ENCODE results near the gene ATXN1.

- TF ChIP-seq, protein P1, sequence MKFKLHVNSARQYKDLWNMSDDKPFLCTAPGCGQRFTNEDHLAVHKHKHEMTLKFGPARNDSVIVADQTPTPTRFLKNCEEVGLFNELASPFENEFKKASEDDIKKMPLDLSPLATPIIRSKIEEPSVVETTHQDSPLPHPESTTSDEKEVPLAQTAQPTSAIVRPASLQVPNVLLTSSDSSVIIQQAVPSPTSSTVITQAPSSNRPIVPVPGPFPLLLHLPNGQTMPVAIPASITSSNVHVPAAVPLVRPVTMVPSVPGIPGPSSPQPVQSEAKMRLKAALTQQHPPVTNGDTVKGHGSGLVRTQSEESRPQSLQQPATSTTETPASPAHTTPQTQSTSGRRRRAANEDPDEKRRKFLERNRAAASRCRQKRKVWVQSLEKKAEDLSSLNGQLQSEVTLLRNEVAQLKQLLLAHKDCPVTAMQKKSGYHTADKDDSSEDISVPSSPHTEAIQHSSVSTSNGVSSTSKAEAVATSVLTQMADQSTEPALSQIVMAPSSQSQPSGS (IDR thresholded peaks at IDR 0.05; ENCODE audit: low read length) = no peak
- TF ChIP-seq CBX5 (IDR thresholded peaks at IDR 0.05; ENCODE audit: low read depth, low read length) = no peak
- no peak for TF ChIP-seq JUND (IDR thresholded peaks at IDR 0.05; ENCODE audit: low read length)
- TF ChIP-seq EP300 (IDR thresholded peaks at IDR 0.05; ENCODE audit: borderline replicate concordance in 1 of 2, low read depth in 2 of 2, low read length in 2 of 2) = no peak
- TF ChIP-seq, protein P2, sequence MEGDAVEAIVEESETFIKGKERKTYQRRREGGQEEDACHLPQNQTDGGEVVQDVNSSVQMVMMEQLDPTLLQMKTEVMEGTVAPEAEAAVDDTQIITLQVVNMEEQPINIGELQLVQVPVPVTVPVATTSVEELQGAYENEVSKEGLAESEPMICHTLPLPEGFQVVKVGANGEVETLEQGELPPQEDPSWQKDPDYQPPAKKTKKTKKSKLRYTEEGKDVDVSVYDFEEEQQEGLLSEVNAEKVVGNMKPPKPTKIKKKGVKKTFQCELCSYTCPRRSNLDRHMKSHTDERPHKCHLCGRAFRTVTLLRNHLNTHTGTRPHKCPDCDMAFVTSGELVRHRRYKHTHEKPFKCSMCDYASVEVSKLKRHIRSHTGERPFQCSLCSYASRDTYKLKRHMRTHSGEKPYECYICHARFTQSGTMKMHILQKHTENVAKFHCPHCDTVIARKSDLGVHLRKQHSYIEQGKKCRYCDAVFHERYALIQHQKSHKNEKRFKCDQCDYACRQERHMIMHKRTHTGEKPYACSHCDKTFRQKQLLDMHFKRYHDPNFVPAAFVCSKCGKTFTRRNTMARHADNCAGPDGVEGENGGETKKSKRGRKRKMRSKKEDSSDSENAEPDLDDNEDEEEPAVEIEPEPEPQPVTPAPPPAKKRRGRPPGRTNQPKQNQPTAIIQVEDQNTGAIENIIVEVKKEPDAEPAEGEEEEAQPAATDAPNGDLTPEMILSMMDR (IDR thresholded peaks at IDR 0.05; ENCODE audit: control extremely low read depth in 1 of 3, insufficient read depth in 1 of 3, low read depth in 1 of 3, low read length in 3 of 3) = no peak
- no peak for TF ChIP-seq CHD2 (IDR thresholded peaks at IDR 0.05; ENCODE audit: low read length)
- TF ChIP-seq FOSL1 (IDR thresholded peaks at IDR 0.05; ENCODE audit: insufficient read depth, low read depth, low read length) = no peak
- no peak for TF ChIP-seq EGR1 (IDR thresholded peaks at IDR 0.05; ENCODE audit: borderline replicate concordance, low read depth, low read length)
- no peak for TF ChIP-seq TAF7 (optimal IDR thresholded peaks at IDR 0.05; ENCODE audit: borderline replicate concordance, low read depth, low read length)
- no peak for TF ChIP-seq POLR2AphosphoS5 (IDR thresholded peaks at IDR 0.05; ENCODE audit: low read depth, low read length)
- TF ChIP-seq RAD21 (IDR thresholded peaks at IDR 0.05 in 1 of 2, conservative IDR thresholded peaks at IDR 0.05 in 1 of 2; ENCODE audit: low read depth in 2 of 2, low read length in 2 of 2) = no peak
- TF ChIP-seq SUZ12 (IDR thresholded peaks at IDR 0.05; ENCODE audit: low read length) = no peak
Measured at GRCh38 chr6:16548121-16548520, 213.1 kb downstream of the ATXN1 start.
